T-helper 9 cell (primary cell): ENCODE results near the gene SPDYE8.
"Not testable (repeated sequence)": the region's sequence is repeated elsewhere in the genome, so short reads cannot be mapped to it uniquely, and the experiment has no call there.

Source experiments
- DNase-seq: peaks from one replicate; pipeline ENCODE4 v3.0.0-alpha.2; 2020
- total RNA-seq, 2 donors: gene quantifications; one replicate each; lab custom pipeline; 2026; lab: John Stamatoyannopoulos, UW

Gene SPDYE8
- 0 reads per million in 2 donors for total RNA-seq

DNA sequence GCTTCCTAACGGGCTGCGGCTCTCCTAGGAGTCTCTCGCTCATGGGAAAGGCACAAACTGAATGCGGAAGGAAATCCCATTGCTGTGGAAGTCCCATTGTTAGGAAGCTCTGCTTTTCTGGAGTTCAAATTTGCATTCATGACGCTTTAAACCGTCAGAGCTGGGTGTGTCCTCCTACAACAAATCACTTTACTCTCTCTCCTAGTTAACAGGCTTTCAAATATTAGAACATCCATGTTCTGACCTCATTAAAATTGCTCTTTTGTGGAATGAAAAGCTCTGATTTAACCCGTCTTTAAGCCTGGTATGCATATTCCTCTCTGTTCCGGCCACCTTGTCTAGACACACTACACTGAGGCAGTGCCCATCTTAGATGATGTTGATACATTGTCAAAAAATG is at the start of gene SPDYE8:
Gene SPDYE8 (minus strand): TSS at position 101 of the 400 bp plus-strand sequence. CDS start 1,800 bp downstream, outside the sequence.
- not testable (repeated sequence) for DNase-seq

- not testable (repeated sequence) for DNase-seq
These were observed 28.2 kb upstream of the SPDYE8 start, which contains the start of gene SPDYE11 for GRCh38 chr7:73057811-73058210. Gene SPDYE11 (minus strand): TSS chr7:73057911. CDS start chr7:73056111, 1,800 bp downstream.

GRCh38 chr7:73006491-73006890 is 23.1 kb downstream of the SPDYE8 start:
- not testable (repeated sequence) for DNase-seq

DNA sequence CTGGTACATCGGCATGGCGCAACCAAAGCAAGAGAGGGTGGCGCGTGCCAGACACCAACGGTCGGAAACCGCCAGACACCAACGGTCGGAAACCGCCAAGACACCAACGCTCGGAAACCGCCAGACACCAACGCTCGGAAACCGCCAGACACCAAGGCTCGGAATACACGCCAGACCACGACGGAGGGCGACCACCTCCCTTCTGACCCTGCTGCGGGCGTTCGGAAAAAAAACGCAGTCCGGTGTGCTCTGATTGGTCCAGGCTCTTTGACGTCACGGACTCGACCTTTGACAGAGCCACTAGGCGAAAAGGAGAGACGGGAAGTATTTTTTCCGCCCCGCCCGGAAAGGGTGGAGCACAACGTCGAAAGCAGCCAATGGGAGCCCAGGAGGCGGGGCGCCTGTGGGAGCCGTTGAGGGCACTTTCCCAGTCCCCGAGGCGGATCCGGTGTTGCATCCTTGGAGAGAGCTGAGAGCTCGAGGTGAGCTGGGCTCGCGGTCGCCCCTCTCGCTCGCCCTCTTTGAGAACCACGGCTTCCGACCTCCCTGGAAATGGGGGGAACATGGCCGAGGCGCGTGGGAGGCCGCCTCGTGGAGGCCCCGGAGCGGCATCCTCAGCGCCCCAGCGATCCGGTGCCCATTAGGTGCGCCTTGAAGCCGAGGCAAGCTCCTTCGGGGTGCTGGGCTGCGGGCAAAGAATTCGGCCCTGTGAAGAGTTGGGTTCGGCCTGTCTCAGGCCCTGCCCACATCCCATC is 23.7 kb downstream of the SPDYE8 start:
- peak; percentile 74 for DNase-seq

GRCh38 chr7:73005356-73005692 is 24.2 kb downstream of the SPDYE8 start:
- DNase-seq: peak; percentile 51

DNA sequence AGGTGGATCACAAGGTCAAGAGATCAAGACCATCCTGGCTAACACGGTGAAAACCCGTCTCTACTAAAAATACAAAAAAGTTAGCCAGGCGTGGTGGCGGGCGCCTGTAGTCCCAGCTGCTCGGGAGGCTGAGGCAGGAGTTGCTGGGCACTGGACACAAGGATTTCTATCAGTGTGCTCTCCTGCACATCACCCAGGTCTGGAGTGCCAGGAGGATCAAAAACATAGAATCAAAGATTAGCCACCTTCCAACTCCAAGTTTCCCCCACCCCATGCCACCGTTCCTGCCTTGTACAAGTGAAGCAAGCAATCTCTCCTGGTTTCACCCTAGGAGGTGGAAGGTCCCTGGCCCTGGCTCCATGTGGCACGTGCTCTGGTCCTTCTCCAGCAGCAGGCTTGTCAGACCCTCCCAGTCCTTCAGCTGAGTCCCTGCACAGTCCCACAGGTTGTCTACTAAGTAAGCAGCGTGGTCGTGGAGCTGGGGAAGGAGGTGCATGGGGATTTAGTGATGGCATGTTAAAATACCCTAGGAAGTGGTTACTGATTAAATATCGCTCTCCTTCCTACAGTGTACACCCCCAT is 31.6 kb downstream of the SPDYE8 start:
- not testable (repeated sequence) for DNase-seq

DNA sequence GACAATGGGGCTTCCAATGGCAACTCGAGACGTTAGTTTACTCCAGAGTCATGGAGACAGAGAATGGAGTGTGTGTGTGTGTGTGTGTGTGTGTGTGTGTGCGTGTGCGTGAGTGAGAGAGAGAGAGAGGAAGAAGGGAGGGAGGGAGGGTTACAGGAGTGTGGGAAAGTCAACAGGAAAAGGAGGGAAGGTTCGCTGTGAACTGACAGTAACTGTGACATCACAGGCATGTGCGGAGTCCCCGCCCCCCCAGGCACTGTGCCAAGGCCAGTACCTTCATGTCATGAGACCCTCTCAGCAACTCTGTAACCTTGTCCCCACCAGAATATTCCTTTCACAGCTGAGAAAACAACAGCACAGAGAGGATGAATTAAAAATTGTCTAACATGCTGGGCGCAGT is 32.1 kb downstream of the SPDYE8 start:
- not testable (repeated sequence) for DNase-seq

DNA sequence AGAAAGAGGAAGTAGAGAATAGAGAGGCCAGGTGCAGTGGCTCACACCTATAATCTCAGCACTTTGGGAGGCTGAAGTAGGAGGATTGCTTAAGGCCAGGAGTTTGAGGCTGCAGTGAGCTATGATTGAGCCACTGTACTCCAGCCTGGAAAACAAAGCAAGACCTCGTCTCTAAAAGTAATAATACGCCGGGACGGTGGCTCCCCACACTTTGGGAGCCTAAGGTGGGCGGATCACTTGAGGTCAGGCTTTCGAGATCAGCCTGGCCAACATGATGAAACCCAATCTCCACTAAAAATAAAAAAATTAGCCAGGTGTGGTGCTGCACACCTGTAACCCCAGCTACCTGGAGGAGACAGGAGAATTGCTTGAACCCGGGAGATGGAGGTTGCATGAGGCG is 34.1 kb downstream of the SPDYE8 start:
- not testable (repeated sequence) for DNase-seq

GRCh38 chr7:72990146-72990913 is 39.2 kb downstream of the SPDYE8 start:
- DNase-seq: not testable (repeated sequence)

DNA sequence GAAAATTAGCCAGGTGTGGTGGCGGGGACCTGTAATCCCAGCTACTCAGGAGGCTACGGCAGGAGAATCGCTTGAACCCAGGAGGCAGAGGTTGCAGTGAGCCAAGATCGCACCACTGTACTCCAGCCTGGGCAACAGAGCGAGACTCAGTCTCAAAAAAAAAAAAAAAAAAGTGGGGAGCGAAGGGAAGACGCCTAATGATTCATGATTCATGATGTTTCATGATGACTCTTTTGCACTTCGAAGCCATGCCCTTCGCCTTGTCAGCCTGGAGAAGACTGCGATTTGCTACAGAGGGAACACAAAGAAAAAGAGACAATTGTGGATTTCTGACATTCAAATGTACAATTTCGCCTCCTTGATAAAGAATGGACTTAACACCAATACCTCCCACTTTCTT is 47.5 kb downstream of the SPDYE8 start:
- DNase-seq: not testable (repeated sequence)

DNA sequence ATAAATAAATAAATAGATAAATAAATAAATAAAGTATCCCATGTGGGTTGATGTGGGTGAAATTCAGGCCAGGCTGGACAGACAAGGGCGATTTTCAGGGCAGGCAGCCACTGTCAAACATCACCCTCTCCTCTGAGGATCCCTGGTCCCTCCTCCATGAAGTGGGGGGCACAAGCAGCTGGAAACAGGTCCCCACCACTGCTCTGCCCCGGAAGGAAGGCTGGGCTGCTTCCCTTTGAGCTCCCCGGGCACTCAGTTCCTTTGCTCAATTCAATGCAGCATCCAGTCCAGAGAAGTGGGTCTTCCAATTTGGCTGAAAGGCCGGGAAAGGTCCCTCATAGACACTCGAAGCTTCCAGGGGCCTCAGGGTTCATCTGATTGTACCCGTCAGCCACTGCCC is 49.2 kb downstream of the SPDYE8 start:
- DNase-seq: not testable (repeated sequence)

DNA sequence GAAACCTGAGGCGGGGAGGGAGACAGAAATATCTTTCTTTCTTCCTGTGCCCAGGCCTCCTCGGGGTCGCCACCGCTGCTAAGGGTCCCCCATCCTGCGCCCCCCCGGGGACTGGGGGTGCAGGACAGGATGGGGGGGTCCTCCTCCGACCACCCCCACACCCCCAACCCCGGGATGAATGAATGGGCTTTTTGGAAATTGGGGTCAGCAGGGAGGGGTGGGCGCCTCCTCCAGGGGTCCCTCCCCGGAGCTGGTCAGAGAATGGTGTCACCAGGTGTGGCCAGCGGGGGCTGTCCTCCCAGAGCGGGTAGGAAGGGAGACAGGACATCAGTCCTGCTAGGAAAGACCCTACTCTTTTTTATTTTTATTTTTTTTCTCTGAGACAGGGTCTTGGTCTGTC is 53.1 kb downstream of the SPDYE8 start:
- DNase-seq: not testable (repeated sequence)

DNA sequence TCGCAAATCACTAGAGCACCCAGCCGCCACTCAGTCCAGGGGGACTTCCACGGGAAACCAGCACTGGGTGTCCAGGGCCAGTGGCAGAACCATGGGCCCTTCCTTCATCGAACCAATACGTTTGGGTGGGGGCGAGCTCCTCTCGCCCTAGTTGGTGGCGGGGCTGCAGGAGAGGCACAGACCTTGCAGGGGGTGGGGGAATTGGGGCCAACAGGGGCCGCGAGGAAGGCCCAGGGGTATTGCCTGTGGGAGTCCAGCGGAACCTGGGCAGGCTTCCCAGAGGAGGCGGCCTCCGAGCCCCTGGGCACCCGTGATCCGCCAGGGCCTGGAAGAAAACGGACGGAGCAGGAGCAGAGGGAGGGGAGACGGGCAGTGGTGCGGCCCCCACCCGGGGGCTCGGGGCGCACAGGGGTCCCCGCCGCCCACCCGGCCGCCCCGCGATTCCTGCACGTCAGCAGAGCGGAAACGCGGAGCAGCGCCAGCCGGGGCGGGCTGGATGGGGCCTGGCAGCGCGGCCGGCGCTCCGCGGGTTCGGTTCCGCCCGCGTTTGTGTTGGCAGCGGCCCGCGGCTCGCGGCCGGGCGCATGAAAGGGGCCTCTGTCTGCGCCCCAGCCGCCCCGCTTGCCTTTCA is 53.8 kb downstream of the SPDYE8 start:
- DNase-seq: not testable (repeated sequence)

GRCh38 chr7:72974781-72975180 is 54.8 kb downstream of the SPDYE8 start:
- not testable (repeated sequence) for DNase-seq

GRCh38 chr7:72971505-72971904 is 58.1 kb downstream of the SPDYE8 start:
- not testable (repeated sequence) for DNase-seq
